B cell (primary cell): ENCODE data around the gene MSH5. TPM values are rescaled to one million over a fixed set of nuclear protein-coding genes. Genes with fewer than 3 reads are reported as not detected.

Experiments used
- ATAC-seq: fragments of 200-7000 bp; cut with Tn5 transposase; one replicate; pipeline ENCODE4 v1.10.0; 2021; ENCODE audit warnings: low read depth, mild to moderate bottlenecking, moderate number of reproducible peaks, moderate library complexity
- CTCF ChIA-PET: fragments of 350-600 bp; sonication (Branson Sonifier 250); formaldehyde crosslinking; loops from one replicate; lab custom pipeline; 2021; ENCODE audit warnings: antibody characterized with exemption, inconsistent platforms; lab: Charles Lee
- POLR2A ChIA-PET: fragments of 350-600 bp; sonication (Branson Sonifier 250); formaldehyde crosslinking; loops from one replicate; lab custom pipeline; 2021; ENCODE audit warnings: antibody characterized with exemption; lab: Charles Lee
- DNase-seq: peaks from one replicate; pipeline ENCODE4 v3.0.0; 2013
- H2AFZ ChIP-seq: 2 replicates; pipeline ENCODE4 v1.6.1; 2012; ENCODE audit warnings: mild to moderate bottlenecking, low read depth, low read length; ENCODE audit not compliant: insufficient read depth, poor library complexity, severe bottlenecking
- H3K27ac ChIP-seq, 2 donors: 1 replicate in 1 of 2; 2 replicates in 1 of 2; pipeline ENCODE4 v1.5.1; 2012 to 2013; ENCODE audit warnings: low read length in 2 of 2, mild to moderate bottlenecking in 2 of 2, moderate library complexity in 1 of 2
- H3K27me3 ChIP-seq, 4 experiments: fragments of 200-600 bp in 1 of 4; sonication (generic) in 1 of 4; replicated peaks in 1 of 4; 1 replicate in 2 of 4; 2 replicates in 2 of 4; pipeline versions ENCODE4 v1.6.1 to v1.7.0; 2013 to 2016; ENCODE audit warnings: low read length in 3 of 4, mild to moderate bottlenecking in 2 of 4, mixed read lengths in 1 of 4, moderate library complexity in 1 of 4; ENCODE audit not compliant: insufficient read depth in 4 of 4, control insufficient read depth in 3 of 4; ENCODE audit errors: control extremely low read depth in 1 of 4
- H3K36me3 ChIP-seq, 2 experiments: replicated peaks in 1 of 2; 1 replicate in 1 of 2; 2 replicates in 1 of 2; pipeline versions ENCODE4 v1.6.1 to v1.7.1; 2013; ENCODE audit warnings: low read length in 1 of 2; ENCODE audit not compliant: insufficient read depth in 2 of 2, control insufficient read depth in 1 of 2; ENCODE audit errors: control extremely low read depth in 1 of 2, extremely low read depth in 1 of 2
- H3K4me1 ChIP-seq, 2 donors: fragments of 200-600 bp in 1 of 2; sonication (generic) in 1 of 2; 1 replicate in 1 of 2; 2 replicates in 1 of 2; pipeline versions ENCODE4 v1.5.1 to v1.6.1; 2013 to 2017; ENCODE audit warnings: low read length in 2 of 2; ENCODE audit not compliant: control insufficient read depth in 2 of 2, insufficient read depth in 2 of 2
- H3K4me2 ChIP-seq: replicated peaks from 2 replicates; pipeline ENCODE3; 2012; ENCODE audit warnings: mild to moderate bottlenecking, low read depth, low read length; ENCODE audit not compliant: poor library complexity, severe bottlenecking
- H3K4me3 ChIP-seq, 5 experiments: fragments of 200-600 bp in 1 of 5; sonication (generic) in 1 of 5; 1 replicate in 3 of 5; 2 replicates in 2 of 5; pipeline versions ENCODE4 v1.5.1 to v1.7.0; 2011 to 2016; ENCODE audit warnings: low read length in 4 of 5, mild to moderate bottlenecking in 4 of 5, low read depth in 2 of 5, control low read depth in 1 of 5, moderate library complexity in 1 of 5; ENCODE audit not compliant: insufficient read depth in 1 of 5; ENCODE audit errors: control extremely low read depth in 1 of 5, extremely low read depth in 1 of 5
- H3K79me2 ChIP-seq: fragments of 200-600 bp; sonication (generic); one replicate; pipeline ENCODE4 v1.6.0; 2016; ENCODE audit warnings: low read length; ENCODE audit not compliant: control insufficient read depth, insufficient read depth
- H3K9ac ChIP-seq: fragments of 200-600 bp; sonication (generic); 2 replicates; pipeline ENCODE4 v1.6.1; 2017; ENCODE audit warnings: mild to moderate bottlenecking, low read length, moderate library complexity
- H3K9me3 ChIP-seq, 3 donors: one replicate each; pipeline versions ENCODE4 v1.6.1 to v1.7.1; 2013; ENCODE audit warnings: low read length in 2 of 3; ENCODE audit not compliant: control insufficient read depth in 2 of 3, insufficient read depth in 1 of 3; ENCODE audit errors: control extremely low read depth in 1 of 3
- H4K20me1 ChIP-seq: 2 replicates; pipeline ENCODE4 v1.6.0; 2012; ENCODE audit warnings: mild to moderate bottlenecking, low read length; ENCODE audit not compliant: insufficient read depth, control insufficient read depth, poor library complexity, severe bottlenecking
- H3K27ac Mint-ChIP-seq: one replicate; pipeline ENCODE4 v1.8.0; 2021; ENCODE audit warnings: mixed read lengths
- H3K27me3 Mint-ChIP-seq: one replicate; pipeline ENCODE4 v1.8.0; 2021; ENCODE audit warnings: mixed read lengths
- H3K4me1 Mint-ChIP-seq: one replicate; pipeline ENCODE4 v1.8.0; 2021; ENCODE audit warnings: mixed read lengths
- H3K4me3 Mint-ChIP-seq: one replicate; pipeline ENCODE4 v1.8.0; 2021; ENCODE audit warnings: mixed read lengths
- H3K9me3 Mint-ChIP-seq: one replicate; pipeline ENCODE4 v1.8.0; 2022; ENCODE audit warnings: mixed read lengths; ENCODE audit not compliant: insufficient read depth
- EZH2 ChIP-seq: IDR thresholded peaks from 2 replicates; pipeline ENCODE4 v1.6.1; 2012; ENCODE audit warnings: borderline replicate concordance, low read depth, mild to moderate bottlenecking, moderate library complexity, low read length; ENCODE audit not compliant: insufficient read depth, poor library complexity, severe bottlenecking
- WGBS: methylation state at CpG from one replicate; pipeline ENCODE4 v1.1.5; 2013; ENCODE audit warnings: missing lambda C conversion rate; ENCODE audit not compliant: insufficient coverage; 5-methylcytosine and 5-hydroxymethylcytosine counted together
- intact Hi-C: fragments of 100-400 bp; cut with micrococcal nuclease; formaldehyde crosslinking; loops from one replicate; pipeline ENCODE4 v1.10.0; 2022
- polyA plus RNA-seq: library from polyadenylated mRNA; depleted of rRNA; stranded (reverse); fragments of >200 nt; gene quantifications from 2 replicates; pipeline ENCODE4 v1.2.3, GENCODE V29; 2012
- total RNA-seq, 2 donors: library from RNA; stranded (reverse); fragments of 120-200 nt in 1 of 2; gene quantifications; 1 replicate in 1 of 2; 2 replicates in 1 of 2; pipeline versions ENCODE4 v1.2.3 to v1.2.4, GENCODE V29; 2013 to 2022
- TF ChIP-seq, protein P1 (sequence below): fragments of 200-600 bp; IDR thresholded peaks from one replicate; pipeline ENCODE4 v1.8.0; 2022; ENCODE audit warnings: antibody characterized with exemption, mild to moderate bottlenecking

MSH5 gene
- total and polyA plus RNA-seq, 2 donors (not counting 1 experiment from before 2014, with no cell fraction given), result 49.9 to 51.6 TPM

GRCh38 chr6:31691564-31692108 is 48.2 kb upstream of the MSH5 start:
- ATAC-seq (no peak), DNase-seq (no peak)
- H3K27me3 Mint-ChIP-seq, result no peaks in the 10 kb centered on the region
- no peaks in the 10 kb centered on the region for H4K20me1 ChIP-seq
- H3K4me3 Mint-ChIP-seq, result no peak overlapping the region
- H3K27ac ChIP-seq, result no peak overlapping the region
- no peak overlapping the region for H3K9ac ChIP-seq
- TF ChIP-seq, protein P1, sequence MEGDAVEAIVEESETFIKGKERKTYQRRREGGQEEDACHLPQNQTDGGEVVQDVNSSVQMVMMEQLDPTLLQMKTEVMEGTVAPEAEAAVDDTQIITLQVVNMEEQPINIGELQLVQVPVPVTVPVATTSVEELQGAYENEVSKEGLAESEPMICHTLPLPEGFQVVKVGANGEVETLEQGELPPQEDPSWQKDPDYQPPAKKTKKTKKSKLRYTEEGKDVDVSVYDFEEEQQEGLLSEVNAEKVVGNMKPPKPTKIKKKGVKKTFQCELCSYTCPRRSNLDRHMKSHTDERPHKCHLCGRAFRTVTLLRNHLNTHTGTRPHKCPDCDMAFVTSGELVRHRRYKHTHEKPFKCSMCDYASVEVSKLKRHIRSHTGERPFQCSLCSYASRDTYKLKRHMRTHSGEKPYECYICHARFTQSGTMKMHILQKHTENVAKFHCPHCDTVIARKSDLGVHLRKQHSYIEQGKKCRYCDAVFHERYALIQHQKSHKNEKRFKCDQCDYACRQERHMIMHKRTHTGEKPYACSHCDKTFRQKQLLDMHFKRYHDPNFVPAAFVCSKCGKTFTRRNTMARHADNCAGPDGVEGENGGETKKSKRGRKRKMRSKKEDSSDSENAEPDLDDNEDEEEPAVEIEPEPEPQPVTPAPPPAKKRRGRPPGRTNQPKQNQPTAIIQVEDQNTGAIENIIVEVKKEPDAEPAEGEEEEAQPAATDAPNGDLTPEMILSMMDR, result no peak
- TF ChIP-seq EZH2, result no peak
- no peaks in the 10 kb centered on the region for H3K79me2 ChIP-seq
- no peak overlapping the region for H3K4me3 ChIP-seq
- ChIA-PET POLR2A (no interaction called here), CTCF (interaction anchor here (1.0 to 1.6 kb wide), 2 partner anchors 78 to 80 kb away, joined by 3 to 4 read pairs; no protein-coding TSS in a partner anchor)
- H3K36me3 ChIP-seq, result peaks cover 0 to 82% of the 10 kb centered on the region in 2 experiments
- H3K27ac Mint-ChIP-seq, result no peak overlapping the region
- peaks cover 17% of the 10 kb centered on the region for H3K4me1 Mint-ChIP-seq
- no peaks in the 10 kb centered on the region for H3K9me3 Mint-ChIP-seq
- H3K9me3 ChIP-seq, result no peaks in the 10 kb centered on the region
- H2AFZ ChIP-seq, result no peak overlapping the region
- 96% methylated on average over 9 of the region's 12 CpGs for WGBS
- intact Hi-C loops, result no loop called here
- H3K27me3 ChIP-seq, result no peaks in the 10 kb centered on the region
- no peak overlapping the region for H3K4me2 ChIP-seq
- peaks cover 10 to 18% of the 10 kb centered on the region in 2 donors for H3K4me1 ChIP-seq

DNA sequence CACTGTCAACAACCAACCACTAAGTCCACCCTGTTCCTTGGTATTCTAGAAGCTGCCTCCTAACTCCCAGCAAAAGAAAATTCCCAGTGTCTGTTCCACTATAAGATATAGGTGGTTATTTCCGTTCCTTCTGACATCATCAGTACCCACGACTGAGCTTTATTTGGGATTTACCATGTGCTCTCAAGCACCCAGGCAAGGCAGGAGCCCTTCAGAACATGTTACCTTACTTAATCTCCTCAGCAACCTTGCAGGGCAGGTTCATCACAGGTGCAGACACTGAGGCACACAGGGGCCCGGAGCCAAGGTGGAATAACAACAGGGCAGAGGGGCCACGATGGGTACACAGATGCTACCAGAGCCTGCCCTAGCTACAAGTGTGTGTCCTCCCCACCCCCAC is 47.5 kb upstream of the MSH5 start:
- ATAC-seq (no peak), DNase-seq (no peak)
- POLR2A ChIA-PET, result interaction anchor here (0.6 kb wide), 2 partner anchors 140 to 193 kb away, joined by 5 read pairs; no protein-coding TSS in a partner anchor
- H3K4me1 Mint-ChIP-seq, result peaks cover 17% of the 10 kb centered on the region
- Histone ChIP-seq H3K27ac (no peak overlapping the region), H3K9ac (no peak overlapping the region), H3K4me1 (peaks cover 10 to 18% of the 10 kb centered on the region in 2 donors), H4K20me1 (no peaks in the 10 kb centered on the region), H3K36me3 (peaks cover 0 to 82% of the 10 kb centered on the region in 2 experiments), H3K4me3 (no peak overlapping the region), H3K27me3 (no peaks in the 10 kb centered on the region), H3K4me2 (no peak overlapping the region), H2AFZ (no peak overlapping the region), H3K9me3 (no peaks in the 10 kb centered on the region), H3K79me2 (no peaks in the 10 kb centered on the region)
- TF ChIP-seq EZH2, result no peak
- TF ChIP-seq, protein P1, result no peak
- WGBS, result 100% methylated on average over 3 of the region's 4 CpGs
- no peaks in the 10 kb centered on the region for H3K27me3 Mint-ChIP-seq
- CTCF ChIA-PET, result interaction anchor here (0.9 kb wide), 1 partner anchor 141 kb away, joined by 4 read pairs; no protein-coding TSS in a partner anchor
- intact Hi-C loops, result no loop called here
- no peaks in the 10 kb centered on the region for H3K9me3 Mint-ChIP-seq
- H3K4me3 Mint-ChIP-seq, result no peak overlapping the region
- no peak overlapping the region for H3K27ac Mint-ChIP-seq
